Right renal cortex interstitium (tissue), 3 donors: ENCODE results near the gene ADAMTS13. TPM values are rescaled to one million over a fixed set of nuclear protein-coding genes. Genes with fewer than 3 reads are reported as not detected.
"Not testable (repeated sequence)": the region's sequence is repeated elsewhere in the genome, so short reads cannot be mapped to it uniquely, and the experiment has no call there.

Source experiments
- DNase-seq, 3 donors: peaks; one replicate each; pipeline ENCODE4 v3.0.0-alpha.2; 2013; ENCODE audit warnings: low read depth in 3 of 3, low spot score in 2 of 3
- polyA plus RNA-seq, 3 donors: library from polyadenylated mRNA; unstranded; fragments of 120-200 nt; gene quantifications; one replicate each; pipeline ENCODE4 v1.2.1, GENCODE V29; 2013; ENCODE audit not compliant: insufficient read length in 3 of 3

Gene ADAMTS13
- polyA plus RNA-seq, 3 donors: 5.9 to 7.2 (median 6.3) TPM

DNA sequence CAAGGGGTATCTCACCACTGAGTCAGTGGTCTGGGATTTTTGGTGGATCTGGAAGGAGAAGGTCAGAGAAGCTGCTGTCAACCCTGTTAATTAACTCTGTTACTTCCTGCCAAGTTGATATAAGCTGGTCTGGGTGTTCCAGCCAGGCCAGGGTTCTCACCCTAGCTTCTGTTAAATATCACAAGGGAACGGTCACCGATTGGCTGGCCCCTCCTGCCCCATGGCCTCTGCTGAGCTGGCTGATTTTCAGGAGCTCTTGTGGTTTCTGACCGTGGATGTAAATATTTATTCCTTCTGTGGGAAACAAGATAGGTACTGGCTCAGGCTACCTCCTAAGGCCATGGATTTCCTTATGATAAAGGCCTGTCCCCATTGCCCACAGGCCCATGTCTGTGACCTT lies 1.0 kb downstream of the ADAMTS13 start:
- DNase-seq: no peak

DNA sequence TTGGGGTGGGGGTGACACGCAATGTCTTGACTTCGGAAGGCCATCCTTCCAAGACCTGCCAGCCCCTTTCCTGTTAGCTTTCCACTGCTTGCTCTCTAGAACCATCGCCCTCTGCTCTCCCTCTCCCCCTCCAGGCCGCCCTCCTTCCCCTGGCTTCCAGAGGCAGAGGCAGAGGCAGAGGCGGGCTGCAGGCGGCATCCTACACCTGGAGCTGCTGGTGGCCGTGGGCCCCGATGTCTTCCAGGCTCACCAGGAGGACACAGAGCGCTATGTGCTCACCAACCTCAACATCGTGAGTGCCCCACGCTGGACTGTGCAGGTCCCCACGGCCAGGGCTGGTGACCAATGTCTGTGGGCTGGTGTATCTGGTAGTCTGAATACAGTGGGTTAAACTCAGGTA lies 2.0 kb downstream of the ADAMTS13 start:
- DNase-seq: no peak

DNA sequence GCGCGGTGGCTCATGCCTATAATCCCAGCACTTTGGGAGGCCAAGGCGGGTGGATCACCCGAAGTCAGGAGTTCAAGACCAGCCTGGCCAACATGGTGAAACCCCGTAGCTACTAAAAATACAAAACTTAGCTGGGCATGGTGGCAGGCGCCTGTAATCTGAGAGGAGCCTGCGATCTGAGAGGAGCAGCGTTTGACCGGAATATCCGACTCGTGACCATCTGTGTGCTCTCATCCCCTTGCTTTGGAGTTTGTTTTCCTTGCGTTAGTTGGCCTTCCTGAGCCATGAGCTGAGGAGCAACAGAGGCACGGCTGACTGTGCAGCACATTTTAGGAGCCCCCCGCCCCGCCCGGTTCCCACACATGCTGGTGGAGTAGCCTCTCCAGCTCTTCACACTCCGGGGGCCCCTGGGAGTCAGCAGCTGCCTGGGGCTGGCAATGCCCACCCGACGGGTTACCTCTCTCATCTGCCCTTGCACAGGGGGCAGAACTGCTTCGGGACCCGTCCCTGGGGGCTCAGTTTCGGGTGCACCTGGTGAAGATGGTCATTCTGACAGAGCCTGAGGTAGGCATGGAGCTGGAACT lies 3.0 kb downstream of the ADAMTS13 start:
- no peak for DNase-seq

DNA sequence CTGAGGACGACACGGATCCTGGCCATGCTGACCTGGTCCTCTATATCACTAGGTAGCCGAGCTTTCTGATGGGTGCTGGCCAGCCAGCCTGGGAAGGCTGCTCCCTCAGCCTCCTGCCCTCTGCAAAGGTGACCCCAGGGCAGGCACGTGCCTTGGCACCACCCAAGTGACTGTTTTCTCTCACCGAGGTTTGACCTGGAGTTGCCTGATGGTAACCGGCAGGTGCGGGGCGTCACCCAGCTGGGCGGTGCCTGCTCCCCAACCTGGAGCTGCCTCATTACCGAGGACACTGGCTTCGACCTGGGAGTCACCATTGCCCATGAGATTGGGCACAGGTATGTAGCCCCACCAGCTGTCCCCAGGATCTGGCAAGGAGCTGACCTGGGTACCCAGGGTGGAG lies 3.8 kb downstream of the ADAMTS13 start:
- no peak for DNase-seq

DNA sequence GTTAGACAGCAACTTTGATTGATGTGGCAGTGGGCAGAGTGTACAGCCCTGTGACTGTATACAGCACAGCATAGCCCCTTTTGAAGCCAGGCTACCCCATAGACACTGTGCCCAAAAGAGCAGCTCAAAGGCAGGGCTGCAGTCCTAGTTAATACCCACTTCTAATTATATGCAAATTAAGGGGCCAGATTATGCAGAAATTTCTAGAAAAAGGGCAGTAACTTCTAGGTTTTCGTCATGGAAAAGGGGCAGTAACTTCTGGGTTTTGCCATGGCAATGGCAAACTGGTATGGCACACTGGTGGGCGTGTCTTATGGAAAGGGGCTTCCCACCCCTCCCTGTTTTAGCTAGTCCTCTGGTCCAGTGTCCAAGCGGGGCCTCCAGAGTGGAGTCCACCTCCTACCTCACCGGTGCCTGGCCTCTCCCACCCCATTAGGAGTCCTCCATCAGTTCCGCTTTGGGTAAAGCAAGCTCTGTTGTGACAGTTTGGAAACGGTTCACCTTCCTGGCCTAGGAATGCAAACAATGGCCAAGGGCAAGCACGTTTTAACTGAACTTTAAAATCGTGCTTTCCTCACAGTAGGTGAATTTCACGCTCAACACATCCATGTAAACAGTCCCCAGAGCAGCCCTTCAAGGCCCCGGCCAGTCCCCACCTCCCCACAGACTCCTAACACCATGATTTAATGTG lies 5.6 kb downstream of the ADAMTS13 start:
- no peak for DNase-seq

GRCh38 chr9:133428617-133429101 lies 6.5 kb downstream of the ADAMTS13 start:
- no peak for DNase-seq

DNA sequence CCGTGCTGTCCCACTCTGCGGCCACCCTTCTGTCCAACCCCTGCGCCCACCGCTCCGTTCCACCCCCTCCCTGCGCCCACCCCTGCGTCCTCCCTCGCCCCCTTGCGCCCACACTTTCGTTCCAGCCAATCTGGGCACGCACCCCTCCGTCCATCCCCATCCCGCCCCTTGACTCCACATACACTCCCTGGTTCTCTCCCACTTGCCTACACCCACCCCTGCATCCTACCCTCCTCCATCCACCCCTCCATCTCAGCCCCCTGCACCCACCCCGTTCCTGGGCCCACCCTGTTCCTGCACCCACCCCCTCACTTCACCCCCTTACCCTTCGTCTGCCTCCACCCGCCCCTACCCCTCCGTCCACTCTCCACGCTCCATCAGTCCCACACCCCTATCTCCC lies 7.0 kb downstream of the ADAMTS13 start:
- DNase-seq: no peak

DNA sequence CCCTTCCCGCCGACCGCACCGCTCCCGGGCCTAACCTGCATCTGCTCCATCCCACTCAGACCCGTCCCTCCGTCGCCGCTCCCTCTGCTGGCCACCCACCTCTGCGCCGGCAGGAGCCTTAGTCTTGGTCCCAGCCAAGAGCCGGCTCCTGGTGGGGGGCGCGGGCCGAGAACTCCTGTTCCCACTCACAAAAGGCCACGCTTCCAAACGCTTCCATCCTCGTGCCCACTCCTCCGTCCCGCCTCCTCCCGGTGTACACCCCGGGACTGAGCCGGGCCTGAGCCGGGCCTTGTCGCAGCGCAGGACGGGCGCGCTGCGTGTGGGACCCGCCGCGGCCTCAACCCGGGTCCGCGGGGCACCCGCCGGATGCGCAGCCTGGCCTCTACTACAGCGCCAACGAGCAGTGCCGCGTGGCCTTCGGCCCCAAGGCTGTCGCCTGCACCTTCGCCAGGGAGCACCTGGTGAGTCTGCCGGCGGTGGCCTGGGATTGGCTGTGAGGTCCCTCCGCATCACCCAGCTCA lies 7.5 kb downstream of the ADAMTS13 start:
- DNase-seq: no peak

DNA sequence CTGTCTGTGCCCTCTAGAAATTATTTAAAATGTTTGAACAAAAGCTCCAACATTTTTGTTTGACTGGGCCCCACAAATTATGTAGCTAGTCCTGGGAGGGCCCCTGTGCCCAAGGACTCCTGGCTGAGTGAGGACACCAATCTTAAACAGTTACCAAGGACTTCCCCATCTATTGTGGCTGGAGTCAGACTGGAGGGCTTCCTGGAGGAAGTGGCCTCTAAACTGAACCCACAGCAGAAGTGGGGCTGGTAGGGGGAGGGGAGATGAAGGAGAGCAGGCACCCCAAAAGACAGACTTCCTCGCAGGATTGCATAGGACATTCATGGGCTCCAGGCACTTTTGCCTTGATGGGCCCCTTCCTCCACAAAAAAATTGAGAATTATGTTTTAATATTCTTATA lies 8.1 kb downstream of the ADAMTS13 start:
- DNase-seq: no peak

- no peak for DNase-seq
Observed at GRCh38 chr9:133433351-133433843, 11.2 kb downstream of the ADAMTS13 start.

DNA sequence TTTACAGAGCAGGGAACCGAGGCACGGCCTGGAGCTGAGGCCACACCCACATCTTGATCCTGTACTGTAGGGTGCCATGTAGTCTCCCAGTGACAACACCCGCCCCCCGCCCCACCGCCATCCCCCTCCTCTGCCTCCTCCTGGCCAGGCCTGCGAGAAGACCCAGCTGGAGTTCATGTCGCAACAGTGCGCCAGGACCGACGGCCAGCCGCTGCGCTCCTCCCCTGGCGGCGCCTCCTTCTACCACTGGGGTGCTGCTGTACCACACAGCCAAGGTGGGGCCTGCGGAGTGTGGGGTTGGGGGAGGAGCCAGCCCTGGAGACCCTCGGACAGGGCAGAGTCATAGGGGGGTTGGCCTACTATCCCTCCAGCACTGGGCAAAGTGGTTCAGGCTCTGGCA lies 14.5 kb downstream of the ADAMTS13 start:
- no peak for DNase-seq

DNA sequence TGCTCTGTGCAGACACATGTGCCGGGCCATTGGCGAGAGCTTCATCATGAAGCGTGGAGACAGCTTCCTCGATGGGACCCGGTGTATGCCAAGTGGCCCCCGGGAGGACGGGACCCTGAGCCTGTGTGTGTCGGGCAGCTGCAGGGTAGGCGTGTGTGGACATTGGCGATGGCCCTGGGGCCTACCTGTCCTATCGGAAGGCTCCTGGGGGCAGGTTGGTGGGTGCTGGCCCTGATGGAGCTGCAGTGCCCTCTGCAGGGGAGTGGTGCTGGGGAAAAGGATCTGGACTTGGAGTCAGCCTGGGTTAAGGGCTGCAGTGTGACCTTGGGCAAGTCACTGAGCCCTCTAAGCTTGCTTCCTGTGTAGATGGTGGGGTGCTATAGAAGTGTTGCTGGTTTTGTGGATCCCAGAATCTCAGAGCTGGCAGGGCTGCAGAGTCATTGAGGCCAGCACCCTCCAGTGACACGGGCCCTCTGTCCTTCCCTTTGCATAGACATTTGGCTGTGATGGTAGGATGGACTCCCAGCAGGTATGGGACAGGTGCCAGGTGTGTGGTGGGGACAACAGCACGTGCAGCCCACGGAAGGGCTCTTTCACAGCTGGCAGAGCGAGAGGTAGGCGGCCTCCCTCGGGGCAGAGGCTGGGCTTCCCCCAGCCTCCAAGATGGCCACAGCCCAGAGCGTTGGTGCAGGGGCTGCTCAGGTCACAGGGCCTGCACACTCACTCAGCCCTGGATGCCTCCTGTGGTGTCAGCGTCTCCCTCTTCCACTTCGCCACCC lies 15.8 kb downstream of the ADAMTS13 start:
- DNase-seq: no peak

- no peak for DNase-seq
Observed at GRCh38 chr9:133439337-133439736, 17.2 kb downstream of the ADAMTS13 start.

GRCh38 chr9:133440874-133441273 lies 18.7 kb downstream of the ADAMTS13 start:
- DNase-seq: no peak

DNA sequence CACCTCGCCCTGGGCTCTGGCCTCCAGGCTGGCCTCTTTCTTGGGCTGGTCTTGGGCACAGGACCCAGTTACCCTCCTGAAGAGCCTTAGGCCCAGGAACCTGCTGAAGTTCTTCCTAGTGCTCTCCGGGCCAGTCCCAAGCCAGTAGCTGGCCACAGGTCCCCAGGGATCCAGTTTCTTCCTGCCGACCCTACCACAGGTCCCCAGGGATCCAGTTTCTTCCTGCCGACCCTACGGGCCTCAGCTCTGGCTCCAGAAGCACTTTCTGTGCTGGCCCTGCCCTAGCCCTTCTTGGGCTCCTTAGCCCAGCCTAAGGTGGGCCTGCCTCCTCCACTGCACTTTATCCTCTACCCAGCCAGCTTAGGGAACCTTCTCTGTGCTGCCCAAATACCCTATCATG lies 19.4 kb downstream of the ADAMTS13 start:
- DNase-seq: no peak

DNA sequence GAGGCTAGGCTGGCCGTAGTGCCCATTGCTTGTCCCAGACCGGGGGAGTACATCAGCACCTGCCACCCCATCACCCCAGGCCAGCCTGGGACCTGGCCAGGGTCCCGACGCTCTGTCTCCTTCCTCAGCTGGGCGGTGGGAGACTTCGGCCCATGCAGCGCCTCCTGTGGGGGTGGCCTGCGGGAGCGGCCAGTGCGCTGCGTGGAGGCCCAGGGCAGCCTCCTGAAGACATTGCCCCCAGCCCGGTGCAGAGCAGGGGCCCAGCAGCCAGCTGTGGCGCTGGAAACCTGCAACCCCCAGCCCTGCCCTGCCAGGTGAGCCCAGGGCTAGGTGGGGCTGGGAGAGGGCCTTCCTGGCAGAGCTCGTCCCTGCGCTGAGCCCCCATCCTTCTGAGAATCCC lies 21.1 kb downstream of the ADAMTS13 start:
- no peak for DNase-seq

- no peak for DNase-seq
Observed at GRCh38 chr9:133443982-133444381, 21.8 kb downstream of the ADAMTS13 start.

DNA sequence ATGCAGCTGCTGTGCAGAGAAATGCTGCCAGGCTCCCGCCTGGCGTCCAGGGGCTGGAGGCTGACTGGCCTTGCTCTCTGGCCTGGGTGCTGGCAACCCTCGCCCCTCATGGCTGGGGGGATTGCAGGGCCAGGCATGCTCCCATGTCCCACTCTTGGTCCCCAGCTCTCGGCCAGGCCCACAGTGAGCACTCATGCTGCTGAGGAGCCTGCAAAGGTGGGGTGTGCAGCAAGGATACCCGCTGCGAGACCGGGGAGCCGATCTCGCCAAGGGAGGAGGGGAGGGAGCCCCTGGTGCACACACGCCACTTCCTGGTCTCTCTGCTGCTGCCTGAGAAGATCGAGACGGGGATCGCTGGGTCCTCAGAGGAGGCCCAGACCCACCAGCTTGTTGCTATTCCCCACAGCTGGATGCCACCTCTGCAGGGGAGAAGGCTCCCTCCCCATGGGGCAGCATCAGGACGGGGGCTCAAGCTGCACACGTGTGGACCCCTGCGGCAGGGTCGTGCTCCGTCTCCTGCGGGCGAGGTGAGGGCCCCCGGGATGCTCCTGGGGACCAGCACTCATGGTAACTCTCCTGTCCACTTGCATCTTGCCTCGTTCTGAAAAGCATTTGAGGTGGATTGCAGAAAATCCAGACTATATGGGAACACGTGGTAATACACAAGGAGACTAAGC lies 23.3 kb downstream of the ADAMTS13 start:
- DNase-seq: no peak

DNA sequence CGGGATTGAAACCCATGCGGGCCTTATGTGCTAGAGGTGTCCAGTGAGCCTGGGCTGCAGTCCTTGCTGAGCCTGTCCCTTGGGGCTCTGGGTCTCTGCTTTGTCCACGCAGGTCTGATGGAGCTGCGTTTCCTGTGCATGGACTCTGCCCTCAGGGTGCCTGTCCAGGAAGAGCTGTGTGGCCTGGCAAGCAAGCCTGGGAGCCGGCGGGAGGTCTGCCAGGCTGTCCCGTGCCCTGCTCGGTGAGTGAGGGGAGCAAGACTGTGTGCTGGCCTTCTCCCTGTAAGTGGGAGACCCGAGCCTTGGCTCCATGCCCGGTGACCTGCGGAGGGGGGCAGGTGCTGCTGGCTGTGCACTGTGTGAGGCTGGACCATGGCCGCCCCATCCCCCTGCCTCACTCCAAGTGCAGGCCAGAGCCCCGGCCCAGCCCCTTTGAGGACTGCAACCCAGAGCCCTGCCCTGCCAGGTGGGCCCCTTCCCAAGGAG lies 26.4 kb downstream of the ADAMTS13 start:
- no peak for DNase-seq

- DNase-seq: no peak
Observed at GRCh38 chr9:133449760-133450159, 27.6 kb downstream of the ADAMTS13 start.

GRCh38 chr9:133451865-133452264 lies 29.7 kb downstream of the ADAMTS13 start:
- not testable (repeated sequence) for DNase-seq
